OCI-LY7 (cell line): ENCODE data around the gene CLCN2.

Experiments
- CTCF ChIP-seq: fragments of 200-600 bp; sonication (generic); conservative IDR thresholded peaks from 2 replicates; pipeline ENCODE4 v1.5.1; 2014; ENCODE audit warnings: mild to moderate bottlenecking, antibody characterized with exemption, low read length, moderate library complexity, mixed read lengths
- EZH2phosphoT487 ChIP-seq: fragments of 200-600 bp; sonication (generic); IDR thresholded peaks from 2 replicates; pipeline ENCODE4 v1.6.1; 2018; ENCODE audit warnings: low read depth, borderline replicate concordance, mild to moderate bottlenecking, mixed run types, antibody characterized with exemption, low read length, moderate library complexity, mixed read lengths

- TF ChIP-seq EZH2phosphoT487 (no peak), CTCF (no peak)
Measured at GRCh38 chr3:184375747-184376461, 14.5 kb upstream of the CLCN2 start.
